GM19351 (cell line): ENCODE data around the gene MRPS2.

Source experiments
- ATAC-seq: cut with Tn5 transposase; IDR thresholded peaks from one replicate; pipeline ENCODE4 v1.9.1; 2021; ENCODE audit warnings: mild to moderate bottlenecking, moderate library complexity; ENCODE audit not compliant: unreplicated experiment

MRPS2 gene

GRCh38 chr9:135551031-135551430 lies 50.5 kb downstream of the MRPS2 start:
- ATAC-seq: no peak

GRCh38 chr9:135551456-135551855 lies 51.0 kb downstream of the MRPS2 start:
- ATAC-seq: no peak

GRCh38 chr9:135552021-135552697 lies 51.7 kb downstream of the MRPS2 start:
- no peak for ATAC-seq

GRCh38 chr9:135552698-135553171 lies 52.3 kb downstream of the MRPS2 start:
- ATAC-seq: no peak
